A549 (cell line): ENCODE measurements around the gene SAP30. TPM values are rescaled to one million over a fixed set of nuclear protein-coding genes. Genes with fewer than 3 reads are reported as not detected.

ENCODE experiments used
- ATAC-seq, 2 experiments: fragments of 200-7000 bp in 1 of 2; fragments of >200 bp in 1 of 2; cut with Nextera tagmentation in 1 of 2; cut with Tn5 transposase in 1 of 2; 3 replicates each; pipeline versions ENCODE4 v1.8.0 to v1.9.1; 2018 to 2020; ENCODE audit warnings: mild to moderate bottlenecking in 1 of 2, moderate library complexity in 1 of 2
- CTCF ChIA-PET: fragments of 300-600 bp; sonication (Branson Sonifier 250); formaldehyde crosslinking; extraction: SDS; loops from one replicate; lab custom pipeline; 2021; ENCODE audit warnings: antibody characterized with exemption, inconsistent platforms; lab: Yijun Ruan, JAX
- POLR2A ChIA-PET: fragments of 350-600 bp; formaldehyde crosslinking; extraction: SDS; loops from one replicate; lab custom pipeline; 2021; ENCODE audit warnings: antibody characterized with exemption, inconsistent platforms; lab: Yijun Ruan, JAX
- DNase-seq, 2 experiments: peaks; one replicate each; pipeline versions ENCODE4 v3.0.0 to v3.0.0-alpha.2; 2011 to 2016; ENCODE audit warnings: low read depth in 1 of 2, low spot score in 1 of 2
- FAIRE-seq: peaks from 2 replicates; lab custom pipeline; 2011; peaks lifted over from hg19 to GRCh38; lab: Jason Lieb, UNC
- H3K27ac ChIP-seq, 2 experiments: fragments of >200 bp; sonication (Bioruptor Twin); formaldehyde crosslinking; 3 replicates each; pipeline ENCODE4 v1.5.1; 2016 to 2017
- H3K4me1 ChIP-seq: fragments of >200 bp; sonication (Bioruptor Twin); formaldehyde crosslinking; 3 replicates; pipeline ENCODE4 v1.6.1; 2016
- H3K4me2 ChIP-seq: fragments of >200 bp; sonication (Bioruptor Twin); formaldehyde crosslinking; 3 replicates; pipeline ENCODE4 v1.6.1; 2016
- H3K4me3 ChIP-seq: fragments of >200 bp; sonication (Bioruptor Twin); formaldehyde crosslinking; 3 replicates; pipeline ENCODE4 v1.5.1; 2016
- H3K9me3 ChIP-seq: fragments of >200 bp; sonication (Bioruptor Twin); formaldehyde crosslinking; 3 replicates; pipeline ENCODE4 v1.6.1; 2016
- CEBPB ChIP-seq, 2 experiments: fragments of >200 bp in 1 of 2; sonication (Bioruptor Twin) in 1 of 2; formaldehyde crosslinking in 1 of 2; IDR thresholded peaks; 2 replicates each; pipeline ENCODE4 v1.6.1; 2012 to 2016
- CTCF ChIP-seq: fragments of >200 bp; sonication (Bioruptor Twin); formaldehyde crosslinking; IDR thresholded peaks from 3 replicates; pipeline ENCODE4 v1.5.1; 2016
- EP300 ChIP-seq, 2 experiments: fragments of >200 bp; sonication (Bioruptor Twin); formaldehyde crosslinking; IDR thresholded peaks; 2 replicates in 1 of 2; 3 replicates in 1 of 2; pipeline ENCODE4 v1.6.1; 2016 to 2017
- FOSB ChIP-seq: fragments of 250-450 bp; sonication (Bioruptor Pico); IDR thresholded peaks from 2 replicates; pipeline ENCODE4 v1.5.0; 2020; ENCODE audit warnings: mild to moderate bottlenecking, moderate library complexity
- FOSL2 ChIP-seq, 2 experiments: fragments of 450-650 bp in 1 of 2; fragments of >200 bp in 1 of 2; sonication (Bioruptor Twin) in 1 of 2; formaldehyde crosslinking; IDR thresholded peaks; 2 replicates each; pipeline versions ENCODE4 v1.5.0 to v1.6.1; 2016 to 2020; ENCODE audit warnings: mild to moderate bottlenecking in 1 of 2, moderate library complexity in 1 of 2
- GATA3 ChIP-seq: IDR thresholded peaks from 2 replicates; pipeline ENCODE4 v1.6.1; 2012; ENCODE audit warnings: borderline replicate concordance
- JUNB ChIP-seq: fragments of >200 bp; sonication (Bioruptor Twin); formaldehyde crosslinking; IDR thresholded peaks from 2 replicates; pipeline ENCODE4 v1.6.1; 2016
- MYC ChIP-seq: IDR thresholded peaks from 2 replicates; pipeline ENCODE4 v1.6.1; 2012; ENCODE audit warnings: mild to moderate bottlenecking, inconsistent platforms, low read length, improper control_type of control experiment, borderline replicate concordance
- NFE2L2 ChIP-seq: fragments of 150-350 bp; conservative IDR thresholded peaks from 2 replicates; pipeline ENCODE4 v1.6.1; 2014; ENCODE audit warnings: low read length
- NPAS2 ChIP-seq: fragments of 250-450 bp; sonication (Bioruptor Pico); IDR thresholded peaks from 2 replicates; pipeline ENCODE4 v1.8.0; 2022; ENCODE audit warnings: mild to moderate bottlenecking, moderate library complexity, borderline replicate concordance
- PBX3 ChIP-seq: IDR thresholded peaks from 2 replicates; pipeline ENCODE4 v1.6.1; 2012
- POLR2A ChIP-seq: IDR thresholded peaks from 2 replicates; pipeline ENCODE4 v1.6.1; 2012; ENCODE audit warnings: mild to moderate bottlenecking, low read length
- POLR2AphosphoS2 ChIP-seq: conservative IDR thresholded peaks from 2 replicates; pipeline ENCODE4 v1.6.1; 2012; ENCODE audit warnings: low read length, improper control_type of control experiment, inconsistent platforms
- RAD21 ChIP-seq, 2 experiments: fragments of >200 bp in 1 of 2; sonication (Bioruptor Twin) in 1 of 2; formaldehyde crosslinking in 1 of 2; IDR thresholded peaks in 1 of 2; conservative IDR thresholded peaks in 1 of 2; 2 replicates in 1 of 2; 3 replicates in 1 of 2; pipeline ENCODE4 v1.6.1; 2012 to 2018; ENCODE audit warnings: inconsistent platforms in 1 of 2
- RARB ChIP-seq: fragments of 250-450 bp; sonication (Bioruptor Pico); IDR thresholded peaks from 2 replicates; pipeline ENCODE4 v1.8.0; 2021; ENCODE audit warnings: mild to moderate bottlenecking, moderate library complexity
- RCOR1 ChIP-seq: fragments of 150-350 bp; IDR thresholded peaks from 2 replicates; pipeline ENCODE4 v1.6.1; 2014; ENCODE audit warnings: antibody characterized with exemption, low read length, low read depth
- RFX5 ChIP-seq: fragments of 450-650 bp; IDR thresholded peaks from 2 replicates; pipeline ENCODE4 v1.7.1; 2014; ENCODE audit warnings: antibody characterized with exemption, mild to moderate bottlenecking, moderate library complexity
- USF2 ChIP-seq: fragments of 450-650 bp; IDR thresholded peaks from 2 replicates; pipeline ENCODE4 v1.6.1; 2014; ENCODE audit warnings: antibody characterized with exemption
- ZSCAN20 ChIP-seq: fragments of 250-450 bp; sonication (Bioruptor Pico); IDR thresholded peaks from 2 replicates; pipeline ENCODE4 v1.8.0; 2022; ENCODE audit warnings: mild to moderate bottlenecking, moderate library complexity
- WGBS: methylation state at CpG from one replicate; pipeline ENCODE4 v1.1.6; 2017; ENCODE audit errors: missing lambda C conversion rate; 5-methylcytosine and 5-hydroxymethylcytosine counted together
- polyA plus RNA-seq, 4 experiments: library from polyadenylated mRNA; depleted of rRNA in 3 of 4; stranded (reverse); fragments of >200 nt; fragmentation: RNase III in 1 of 4; extraction: RNeasy Plus Mini Kit Qiagen cat#74134 plus additional on column Dnase treatment in 1 of 4; gene quantifications; 2 replicates in 3 of 4; 3 replicates in 1 of 4; pipeline ENCODE4 v1.2.3, GENCODE V29; 2011 to 2017
- TF ChIP-seq, protein P1 (sequence below): IDR thresholded peaks from 2 replicates; pipeline ENCODE4 v1.6.1; 2012; ENCODE audit warnings: low read depth, borderline replicate concordance
- TF ChIP-seq, protein P2 (sequence below): fragments of 200-600 bp; sonication (generic); IDR thresholded peaks from 2 replicates; pipeline ENCODE4 v1.6.1; 2016; ENCODE audit warnings: antibody characterized with exemption, mild to moderate bottlenecking, moderate library complexity
- TF ChIP-seq, protein P3 (sequence below): fragments of >200 bp; sonication (Bioruptor Twin); formaldehyde crosslinking; IDR thresholded peaks from 2 replicates; pipeline ENCODE4 v1.6.1; 2016

The SAP30 gene
- polyA plus RNA-seq, 2 of the 4 experiments (the other 2 are of a cell fraction): 18.4 to 19.6 TPM

DNA sequence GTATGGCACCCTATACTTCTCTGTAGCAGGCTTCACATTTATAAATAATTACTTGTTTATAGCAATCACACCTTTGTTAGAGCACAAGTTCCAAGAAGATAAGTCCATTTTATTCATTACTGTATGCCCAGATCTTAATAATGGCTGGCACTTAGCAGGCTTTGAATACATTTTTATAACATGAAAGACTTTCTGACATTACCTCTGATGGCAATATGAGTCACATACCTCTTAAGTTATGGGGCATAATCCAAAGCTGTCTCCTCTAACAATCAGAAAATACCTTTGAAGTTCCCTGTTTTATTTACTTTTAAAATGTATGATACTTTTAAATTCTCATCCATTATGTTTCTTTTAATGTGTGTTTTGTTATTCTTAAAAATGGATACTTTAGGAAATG is 16.0 kb downstream of the SAP30 start:
- DNase-seq: no peak
- Histone ChIP-seq H3K4me1 (no peaks in the 10 kb centered on the region), H3K27ac (no peak overlapping the region), H3K9me3 (no peaks in the 10 kb centered on the region), H3K4me3 (no peak overlapping the region), H3K4me2 (no peak overlapping the region)
- no peak for ATAC-seq
- TF ChIP-seq FOSB (CRISPR knock-in tag) (no peak), GATA3 (no peak), RAD21 (conservative IDR thresholded peaks at IDR 0.05 in 1 of 2, IDR thresholded peaks at IDR 0.05 in 1 of 2) (no peak), NFE2L2 (no peak), POLR2A (no peak), EP300 (IDR thresholded peaks at IDR 0.05) (no peak), RFX5 (no peak), POLR2AphosphoS2 (no peak), MYC (no peak)
- TF ChIP-seq, protein P1, sequence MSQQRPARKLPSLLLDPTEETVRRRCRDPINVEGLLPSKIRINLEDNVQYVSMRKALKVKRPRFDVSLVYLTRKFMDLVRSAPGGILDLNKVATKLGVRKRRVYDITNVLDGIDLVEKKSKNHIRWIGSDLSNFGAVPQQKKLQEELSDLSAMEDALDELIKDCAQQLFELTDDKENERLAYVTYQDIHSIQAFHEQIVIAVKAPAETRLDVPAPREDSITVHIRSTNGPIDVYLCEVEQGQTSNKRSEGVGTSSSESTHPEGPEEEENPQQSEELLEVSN: no peak
- FAIRE-seq: no peak
- ChIA-PET CTCF (no interaction called here), POLR2A (no interaction called here)

GRCh38 chr4:173391701-173392100 is 20.9 kb downstream of the SAP30 start:
- no peak for TF ChIP-seq CTCF
- no peak for TF ChIP-seq RARB
- TF ChIP-seq NPAS2: no peak
- no peak for TF ChIP-seq PBX3
- TF ChIP-seq, protein P2, sequence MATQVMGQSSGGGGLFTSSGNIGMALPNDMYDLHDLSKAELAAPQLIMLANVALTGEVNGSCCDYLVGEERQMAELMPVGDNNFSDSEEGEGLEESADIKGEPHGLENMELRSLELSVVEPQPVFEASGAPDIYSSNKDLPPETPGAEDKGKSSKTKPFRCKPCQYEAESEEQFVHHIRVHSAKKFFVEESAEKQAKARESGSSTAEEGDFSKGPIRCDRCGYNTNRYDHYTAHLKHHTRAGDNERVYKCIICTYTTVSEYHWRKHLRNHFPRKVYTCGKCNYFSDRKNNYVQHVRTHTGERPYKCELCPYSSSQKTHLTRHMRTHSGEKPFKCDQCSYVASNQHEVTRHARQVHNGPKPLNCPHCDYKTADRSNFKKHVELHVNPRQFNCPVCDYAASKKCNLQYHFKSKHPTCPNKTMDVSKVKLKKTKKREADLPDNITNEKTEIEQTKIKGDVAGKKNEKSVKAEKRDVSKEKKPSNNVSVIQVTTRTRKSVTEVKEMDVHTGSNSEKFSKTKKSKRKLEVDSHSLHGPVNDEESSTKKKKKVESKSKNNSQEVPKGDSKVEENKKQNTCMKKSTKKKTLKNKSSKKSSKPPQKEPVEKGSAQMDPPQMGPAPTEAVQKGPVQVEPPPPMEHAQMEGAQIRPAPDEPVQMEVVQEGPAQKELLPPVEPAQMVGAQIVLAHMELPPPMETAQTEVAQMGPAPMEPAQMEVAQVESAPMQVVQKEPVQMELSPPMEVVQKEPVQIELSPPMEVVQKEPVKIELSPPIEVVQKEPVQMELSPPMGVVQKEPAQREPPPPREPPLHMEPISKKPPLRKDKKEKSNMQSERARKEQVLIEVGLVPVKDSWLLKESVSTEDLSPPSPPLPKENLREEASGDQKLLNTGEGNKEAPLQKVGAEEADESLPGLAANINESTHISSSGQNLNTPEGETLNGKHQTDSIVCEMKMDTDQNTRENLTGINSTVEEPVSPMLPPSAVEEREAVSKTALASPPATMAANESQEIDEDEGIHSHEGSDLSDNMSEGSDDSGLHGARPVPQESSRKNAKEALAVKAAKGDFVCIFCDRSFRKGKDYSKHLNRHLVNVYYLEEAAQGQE: no peak
- TF ChIP-seq JUNB: no peak
- no peak for TF ChIP-seq RCOR1
- TF ChIP-seq FOSL2 (IDR thresholded peaks at IDR 0.05): no peak
- no peak for TF ChIP-seq FOSL2 (CRISPR knock-in tag; IDR thresholded peaks at IDR 0.05)
- TF ChIP-seq, protein P3, sequence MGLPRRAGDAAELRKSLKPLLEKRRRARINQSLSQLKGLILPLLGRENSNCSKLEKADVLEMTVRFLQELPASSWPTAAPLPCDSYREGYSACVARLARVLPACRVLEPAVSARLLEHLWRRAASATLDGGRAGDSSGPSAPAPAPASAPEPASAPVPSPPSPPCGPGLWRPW: no peak
- no peak for TF ChIP-seq CEBPB (IDR thresholded peaks at IDR 0.05)
- TF ChIP-seq ZSCAN20 (CRISPR knock-in tag): no peak
- no peak for TF ChIP-seq USF2
- ChIA-PET POLR2A (no interaction called here), CTCF (no interaction called here)
- H3K4me3 ChIP-seq: no peak overlapping the region
- ATAC-seq (no peak), DNase-seq (no peak), FAIRE-seq (no peak)
- no peak overlapping the region for H3K4me2 ChIP-seq
- H3K4me1 ChIP-seq: no peaks in the 10 kb centered on the region
- 100% methylated on average over 1 of the region's 1 CpG for WGBS
- no peaks in the 10 kb centered on the region for H3K9me3 ChIP-seq
- no peak overlapping the region for H3K27ac ChIP-seq
